NOMO-1 treated with dmso at 0.1 percent for 144 hours (cell line): Measurements from ENCODE around the gene CALR.
"Not testable (repeated sequence)": the region's sequence is repeated elsewhere in the genome, so short reads cannot be mapped to it uniquely, and the experiment has no call there.

Experiments
- DNase-seq: peaks from one replicate; lab custom pipeline; 2025; ENCODE audit not compliant: unreplicated experiment; lab: John Stamatoyannopoulos, UW

Gene CALR

GRCh38 chr19:12937927-12938778 is at the start of gene CALR:
TSS of gene CALR (plus strand) at chr19:12938609. CDS start at chr19:12938680, 71 bp downstream.
- peak; percentile 100 for DNase-seq

- DNase-seq, result not testable (repeated sequence)
Measured at GRCh38 chr19:12890299-12890786, 48.1 kb upstream of the CALR start.

GRCh38 chr19:12890787-12891552 is 47.4 kb upstream of the CALR start, which contains the start of gene GCDH:
TSS of gene GCDH (plus strand) at chr19:12891160. CDS start at chr19:12891305, 145 bp downstream.
- DNase-seq, result peak; percentile 99

GRCh38 chr19:12891553-12892021 is 46.8 kb upstream of the CALR start:
- DNase-seq, result no peak

GRCh38 chr19:12893582-12893981 is 44.8 kb upstream of the CALR start:
- DNase-seq, result no peak

GRCh38 chr19:12896460-12896859 is 41.9 kb upstream of the CALR start:
- DNase-seq, result no peak

GRCh38 chr19:12899891-12900518 is 38.4 kb upstream of the CALR start:
- DNase-seq, result no peak

GRCh38 chr19:12907166-12907565 is 31.2 kb upstream of the CALR start:
- DNase-seq, result no peak

GRCh38 chr19:12912571-12912970 is 25.8 kb upstream of the CALR start:
- DNase-seq, result no peak

GRCh38 chr19:12913011-12913561 is 25.3 kb upstream of the CALR start:
- no peak for DNase-seq

- DNase-seq, result peak; percentile 37
Measured at GRCh38 chr19:12913851-12914690, 24.3 kb upstream of the CALR start.

- DNase-seq, result not testable (repeated sequence)
Measured at GRCh38 chr19:12915860-12916259, 22.5 kb upstream of the CALR start.

- DNase-seq, result no peak
Measured at GRCh38 chr19:12918253-12918652, 20.2 kb upstream of the CALR start.

GRCh38 chr19:12921047-12921446 is 17.4 kb upstream of the CALR start:
- no peak for DNase-seq

GRCh38 chr19:12922959-12923358 is 15.4 kb upstream of the CALR start:
- DNase-seq, result no peak

GRCh38 chr19:12924621-12925310 is 13.6 kb upstream of the CALR start:
- DNase-seq, result no peak

- no peak for DNase-seq
Measured at GRCh38 chr19:12930002-12930645, 8.3 kb upstream of the CALR start.

- no peak for DNase-seq
Measured at GRCh38 chr19:12932392-12933286, 5.8 kb upstream of the CALR start.
